GM19193 (cell line): ENCODE measurements around the gene MFSD12.

Experiments
- POLR2A ChIP-seq: IDR thresholded peaks from 4 replicates; pipeline ENCODE4 v1.6.1; 2011; ENCODE audit not compliant: insufficient read depth, insufficient read length; ENCODE audit errors: extremely low read depth

The MFSD12 gene

GRCh38 chr19:3557461-3558248 is at the start of gene MFSD12:
Gene MFSD12 (minus strand): TSS chr19:3557586. CDS start chr19:3557403, 183 bp downstream.
- peak; percentile 81 for TF ChIP-seq POLR2A

GRCh38 chr19:3606690-3607289 is 49.4 kb upstream of the MFSD12 start, which contains the start of gene TBXA2R:
Gene TBXA2R (minus strand): TSS chr19:3606875. CDS start chr19:3600634, 6,241 bp downstream.
- TF ChIP-seq POLR2A, result no peak

DNA sequence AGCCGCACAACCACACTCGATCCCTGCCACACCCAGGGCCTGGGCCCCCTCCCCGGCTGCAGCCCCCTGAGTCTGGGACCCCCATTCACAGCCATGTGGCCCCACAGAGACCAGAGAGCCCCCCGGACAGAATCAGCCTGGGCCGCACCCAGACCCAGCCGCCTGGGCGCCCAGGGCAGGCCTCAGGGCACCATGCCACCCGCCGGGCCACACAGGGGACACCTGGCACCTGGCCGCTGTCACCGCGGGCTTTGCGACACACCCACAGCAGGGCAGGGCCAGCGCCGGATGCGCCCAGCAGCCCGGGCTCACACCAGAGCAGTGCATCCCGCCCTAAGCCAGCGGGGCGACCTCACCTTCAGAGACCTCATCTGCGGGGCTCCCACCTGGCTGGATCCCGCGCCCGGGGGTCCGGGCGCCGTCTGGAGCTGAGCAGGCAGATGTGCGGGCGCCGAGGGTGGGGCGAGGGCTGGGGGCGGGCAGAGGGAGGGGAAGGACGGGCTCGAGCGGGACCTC is 48.8 kb upstream of the MFSD12 start:
- no peak for TF ChIP-seq POLR2A

GRCh38 chr19:3605770-3606169 is 48.4 kb upstream of the MFSD12 start:
- TF ChIP-seq POLR2A, result no peak

DNA sequence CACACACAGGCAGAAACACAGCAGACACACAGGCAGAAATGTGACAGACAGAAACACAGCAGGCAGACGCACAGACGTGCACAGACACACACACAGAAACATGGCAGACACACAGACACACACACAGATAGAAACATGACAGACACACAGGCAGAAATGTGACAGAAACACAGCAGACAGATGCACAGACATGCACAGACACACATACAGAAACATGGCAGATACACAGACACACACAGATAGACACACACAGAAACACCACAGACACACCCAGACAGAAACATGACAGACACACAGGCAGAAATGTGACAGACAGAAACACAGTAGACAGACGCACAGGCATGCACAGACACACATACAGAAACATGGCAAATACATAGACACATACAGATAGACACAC is 48.0 kb upstream of the MFSD12 start:
- TF ChIP-seq POLR2A, result no peak

DNA sequence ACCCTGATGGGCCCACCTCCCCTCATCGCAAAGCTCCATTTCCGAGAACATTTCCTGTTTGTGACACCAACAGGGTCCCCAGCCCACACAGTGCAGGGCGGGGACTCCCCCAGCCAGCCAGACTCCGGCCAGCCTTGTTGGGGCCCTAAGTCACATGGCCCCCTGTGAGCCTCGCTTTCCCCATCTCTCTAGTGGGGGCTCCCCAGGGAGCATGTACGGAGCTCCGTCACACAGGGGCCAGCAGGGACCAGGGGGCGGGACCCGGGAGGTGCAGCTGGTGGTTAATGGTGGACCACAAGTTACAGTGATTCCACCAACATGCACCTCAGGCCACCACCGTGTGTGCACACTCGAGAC is 47.6 kb upstream of the MFSD12 start:
- TF ChIP-seq POLR2A, result no peak

- TF ChIP-seq POLR2A, result no peak
These were observed 47.0 kb upstream of the MFSD12 start for GRCh38 chr19:3604227-3604986.

DNA sequence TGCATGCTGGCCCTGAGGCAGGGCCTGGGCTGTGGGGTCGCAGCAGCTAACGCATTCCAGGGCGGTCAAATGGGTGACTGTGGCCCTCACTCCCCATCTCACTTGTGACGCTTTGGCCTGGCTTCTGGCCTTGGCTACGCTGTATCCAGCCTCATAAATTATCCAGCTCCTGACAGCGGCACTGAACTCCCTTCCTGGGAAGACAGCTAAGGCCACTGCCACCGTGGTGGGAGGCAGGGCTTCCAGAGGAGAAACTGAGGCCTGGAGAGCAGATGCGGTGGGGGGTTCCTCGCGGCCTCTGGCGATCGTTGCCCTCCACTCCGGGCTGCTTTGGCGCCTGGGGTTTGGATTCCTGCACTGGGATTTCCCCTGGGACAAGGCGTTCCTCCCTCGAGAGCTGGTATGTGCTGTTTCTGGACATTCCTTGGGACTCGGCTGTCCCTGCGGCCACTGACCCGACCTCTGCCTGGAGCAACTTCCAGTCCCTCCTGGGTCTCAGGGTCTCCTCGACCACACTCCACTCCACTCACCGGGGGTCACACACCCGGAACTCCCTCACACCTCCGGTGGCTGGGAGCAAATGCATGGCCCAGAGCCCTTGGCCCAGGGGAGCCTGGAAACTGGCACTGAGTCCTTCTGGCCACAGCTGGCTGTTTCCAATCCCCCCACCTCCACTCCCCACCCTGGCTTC is 45.9 kb upstream of the MFSD12 start:
- TF ChIP-seq POLR2A, result no peak

- TF ChIP-seq POLR2A, result no peak
These were observed 43.6 kb upstream of the MFSD12 start for GRCh38 chr19:3601021-3601420.

DNA sequence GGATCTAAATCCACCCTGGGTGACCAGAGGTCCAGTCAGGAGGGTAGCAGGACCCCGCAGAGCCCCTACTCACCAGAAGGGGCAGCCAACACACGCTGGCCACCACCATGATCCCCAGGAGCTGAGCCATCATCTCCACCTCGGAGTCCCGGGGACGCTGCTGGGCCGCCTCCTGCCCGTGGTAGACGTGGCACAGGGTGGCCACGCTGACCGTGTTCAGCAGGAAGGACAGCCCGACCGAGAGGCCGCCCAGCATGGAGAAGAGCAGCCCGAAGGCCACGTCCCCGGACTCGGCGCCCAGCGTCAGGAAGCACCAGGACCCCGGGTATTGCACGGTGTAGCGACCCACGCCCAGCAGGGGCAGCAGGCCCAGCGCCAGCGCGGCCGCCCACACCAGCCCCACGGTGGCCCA is 42.4 kb upstream of the MFSD12 start:
- TF ChIP-seq POLR2A, result no peak

- TF ChIP-seq POLR2A, result no peak
These were observed 38.2 kb upstream of the MFSD12 start for GRCh38 chr19:3595521-3596061.

DNA sequence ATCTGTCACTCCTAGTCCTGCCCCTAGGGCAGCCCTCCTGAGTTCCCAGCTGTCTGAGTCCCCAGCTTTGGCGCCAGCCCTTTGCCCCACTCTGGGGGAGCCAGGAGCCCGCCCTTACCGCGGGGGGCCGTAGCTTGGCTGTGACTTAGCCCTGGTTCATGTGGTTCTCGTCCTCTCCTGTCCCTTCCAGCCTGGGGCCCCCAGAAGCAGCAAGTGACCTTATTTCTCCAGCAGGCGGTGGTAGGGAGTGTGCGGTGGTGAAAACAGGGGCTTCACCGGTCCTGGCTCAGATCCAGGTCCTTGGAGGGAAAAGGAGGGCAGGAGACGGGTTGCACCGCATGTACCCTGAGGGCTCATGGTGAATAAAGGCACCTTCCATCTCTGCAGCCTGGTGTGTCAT is 35.8 kb upstream of the MFSD12 start:
- TF ChIP-seq POLR2A, result no peak

DNA sequence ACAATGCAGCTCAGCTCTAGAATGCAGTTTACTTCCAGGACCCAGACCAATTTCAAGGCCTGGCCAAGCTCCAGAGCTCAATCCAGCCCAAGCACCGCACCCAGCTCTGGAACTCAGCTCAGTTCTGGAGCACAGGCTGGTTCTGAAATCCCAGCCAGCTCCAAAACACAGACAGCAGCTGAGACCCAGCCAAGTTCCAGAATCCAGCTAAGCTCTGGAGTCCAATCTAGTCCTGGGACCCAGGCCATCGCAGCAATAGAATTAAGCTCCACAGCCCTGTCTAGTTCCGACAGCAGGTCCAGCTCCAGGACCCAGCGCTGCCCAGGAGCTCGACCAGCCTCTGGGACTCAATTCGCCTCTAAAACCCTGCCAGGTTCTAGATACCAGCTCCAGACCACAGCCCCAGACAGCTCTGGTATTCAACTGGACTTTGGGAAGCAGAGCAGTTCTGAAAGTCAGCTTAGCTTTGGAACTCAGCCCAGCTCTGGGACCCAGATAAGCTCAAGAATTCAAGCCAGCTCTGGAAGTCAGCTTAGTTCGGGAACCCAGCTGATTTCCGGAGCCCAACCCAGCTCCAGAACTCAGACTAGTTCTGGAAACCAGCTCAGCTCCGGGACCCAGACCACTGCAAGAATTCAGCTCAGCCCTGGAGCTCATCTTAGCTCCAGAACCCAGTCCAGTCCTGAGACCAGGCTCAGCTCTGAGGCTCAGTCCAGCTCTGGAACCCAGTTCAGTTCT is 34.7 kb upstream of the MFSD12 start:
- TF ChIP-seq POLR2A, result no peak

DNA sequence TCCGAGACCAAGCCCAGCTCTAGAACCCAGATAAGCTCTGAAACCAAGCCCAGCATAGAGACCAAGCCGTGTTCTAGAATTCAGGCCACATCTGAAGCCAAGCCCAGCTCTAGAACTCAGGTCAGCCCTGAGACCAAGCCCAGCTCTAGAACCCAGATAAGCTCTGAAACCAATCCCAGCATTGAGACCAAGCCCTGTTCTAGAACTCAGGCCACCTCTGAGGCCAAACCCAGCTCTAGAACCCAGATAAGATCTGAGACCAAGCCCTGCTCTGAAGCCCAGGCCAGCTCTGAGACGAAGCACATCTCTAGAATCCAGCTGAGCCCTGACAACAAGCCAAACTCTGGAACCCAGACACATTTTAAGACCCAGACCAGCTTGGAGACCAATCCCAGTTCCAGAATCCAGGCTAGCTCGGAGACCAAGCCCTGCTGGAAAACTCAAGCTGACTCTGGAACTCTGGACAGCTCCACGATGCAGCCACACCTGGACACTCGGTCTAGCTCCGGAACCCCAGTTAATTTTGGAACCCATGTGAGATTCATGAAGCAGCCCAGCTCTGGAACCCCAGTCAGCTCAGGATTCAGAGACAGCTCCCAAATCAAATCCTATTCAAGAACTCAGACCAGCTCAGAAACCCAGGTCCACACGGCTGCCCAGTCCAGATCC is 33.7 kb upstream of the MFSD12 start:
- TF ChIP-seq POLR2A, result no peak

GRCh38 chr19:3589949-3590348 is 32.6 kb upstream of the MFSD12 start:
- TF ChIP-seq POLR2A, result no peak
